ENCODE results near the gene ARL8B.
"Not testable (repeated sequence)": the region's sequence is repeated elsewhere in the genome, so short reads cannot be mapped to it uniquely, and the experiment has no call there.

ARL8B gene

DNA sequence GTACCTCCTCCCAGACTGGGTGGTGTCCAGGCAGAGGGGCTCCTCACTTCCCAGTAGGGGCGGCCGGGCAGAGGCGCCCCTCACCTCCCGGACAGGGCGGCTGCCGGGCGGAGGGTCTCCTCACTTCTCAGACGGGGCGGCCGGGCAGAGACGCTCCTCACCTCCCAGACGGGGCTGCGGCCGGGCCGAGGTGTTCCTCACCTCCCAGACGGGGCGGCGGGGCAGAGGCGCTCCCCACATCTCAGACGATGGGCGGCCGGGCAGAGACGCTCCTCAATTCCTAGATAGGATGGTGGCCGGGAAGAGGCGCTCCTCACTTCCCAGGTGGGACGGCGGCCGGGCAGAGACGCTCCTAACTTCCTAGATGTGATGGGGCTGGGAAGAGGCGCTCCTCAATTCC is 8.4 kb upstream of the ARL8B start:
- DNase-seq, result not testable (repeated sequence)

DNA sequence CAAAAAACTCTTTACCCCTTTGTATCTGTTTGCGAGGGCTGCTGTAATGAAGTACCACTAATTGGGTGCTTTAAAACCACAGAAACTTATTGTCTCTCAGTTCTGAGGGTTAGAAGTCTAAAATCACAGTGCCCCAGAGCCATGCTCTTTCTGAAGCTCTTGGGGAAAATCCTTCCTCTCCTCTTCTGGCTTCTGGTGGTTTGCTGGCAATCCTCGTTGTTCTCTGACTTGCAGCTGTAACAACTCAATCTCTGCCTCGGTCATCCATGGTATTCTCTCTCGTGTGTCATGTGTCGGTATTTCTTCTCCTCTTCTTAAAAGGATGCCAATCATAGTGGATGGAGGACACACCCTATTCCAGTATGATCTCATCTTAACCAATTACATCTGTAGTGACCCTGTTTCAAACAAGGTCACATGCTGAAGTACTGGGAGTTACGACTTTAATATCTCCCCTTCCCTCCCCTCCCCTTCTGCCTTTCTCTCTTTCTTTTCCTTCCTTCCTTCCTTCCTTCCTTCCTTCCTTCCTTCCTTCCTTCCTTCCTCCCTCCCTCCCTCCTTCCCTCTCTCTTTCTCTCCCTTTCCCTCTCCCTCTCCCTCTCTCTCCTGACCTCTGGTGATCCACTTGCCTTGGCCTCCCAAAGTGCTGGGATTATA is 6.5 kb upstream of the ARL8B start:
- no peak for DNase-seq

DNA sequence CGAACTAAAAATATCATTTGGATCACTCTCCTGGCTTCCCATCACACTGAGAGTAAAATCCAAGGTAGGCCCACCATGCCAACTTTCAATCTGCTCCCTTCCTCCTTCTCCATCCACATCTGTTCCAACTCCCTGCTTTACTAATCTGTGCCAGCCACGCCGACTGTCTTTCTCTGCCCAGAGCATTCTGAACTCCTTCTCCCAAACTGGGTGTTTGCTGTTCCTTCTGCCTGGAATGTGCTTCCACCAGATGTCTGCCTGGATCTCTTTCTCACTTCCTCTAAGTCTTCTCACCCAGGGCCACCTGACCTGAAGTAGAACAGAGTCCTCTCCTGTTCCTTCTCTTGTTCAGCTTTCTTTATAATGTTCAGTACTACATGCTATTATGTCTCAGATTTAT is 5.6 kb upstream of the ARL8B start:
- no peak for DNase-seq

DNA sequence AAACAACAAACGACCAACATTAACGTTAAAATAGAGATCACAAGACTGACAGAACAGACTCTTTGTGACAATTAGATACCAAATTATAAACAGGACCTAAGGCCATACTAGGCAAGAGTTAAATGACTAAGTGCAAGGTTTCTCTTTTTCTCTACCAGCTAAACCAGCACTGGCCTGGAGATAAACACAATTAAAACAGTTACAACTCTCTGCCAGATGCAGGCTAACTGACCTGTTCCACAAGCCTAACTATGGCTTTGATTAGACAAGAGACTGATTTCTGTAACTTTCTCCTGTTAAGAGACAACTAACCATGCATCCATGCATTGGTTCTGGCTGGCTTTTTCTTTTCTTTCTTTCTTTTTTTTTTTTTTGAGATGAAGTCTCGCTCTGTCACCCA is 1.6 kb upstream of the ARL8B start:
- no peak for DNase-seq

DNA sequence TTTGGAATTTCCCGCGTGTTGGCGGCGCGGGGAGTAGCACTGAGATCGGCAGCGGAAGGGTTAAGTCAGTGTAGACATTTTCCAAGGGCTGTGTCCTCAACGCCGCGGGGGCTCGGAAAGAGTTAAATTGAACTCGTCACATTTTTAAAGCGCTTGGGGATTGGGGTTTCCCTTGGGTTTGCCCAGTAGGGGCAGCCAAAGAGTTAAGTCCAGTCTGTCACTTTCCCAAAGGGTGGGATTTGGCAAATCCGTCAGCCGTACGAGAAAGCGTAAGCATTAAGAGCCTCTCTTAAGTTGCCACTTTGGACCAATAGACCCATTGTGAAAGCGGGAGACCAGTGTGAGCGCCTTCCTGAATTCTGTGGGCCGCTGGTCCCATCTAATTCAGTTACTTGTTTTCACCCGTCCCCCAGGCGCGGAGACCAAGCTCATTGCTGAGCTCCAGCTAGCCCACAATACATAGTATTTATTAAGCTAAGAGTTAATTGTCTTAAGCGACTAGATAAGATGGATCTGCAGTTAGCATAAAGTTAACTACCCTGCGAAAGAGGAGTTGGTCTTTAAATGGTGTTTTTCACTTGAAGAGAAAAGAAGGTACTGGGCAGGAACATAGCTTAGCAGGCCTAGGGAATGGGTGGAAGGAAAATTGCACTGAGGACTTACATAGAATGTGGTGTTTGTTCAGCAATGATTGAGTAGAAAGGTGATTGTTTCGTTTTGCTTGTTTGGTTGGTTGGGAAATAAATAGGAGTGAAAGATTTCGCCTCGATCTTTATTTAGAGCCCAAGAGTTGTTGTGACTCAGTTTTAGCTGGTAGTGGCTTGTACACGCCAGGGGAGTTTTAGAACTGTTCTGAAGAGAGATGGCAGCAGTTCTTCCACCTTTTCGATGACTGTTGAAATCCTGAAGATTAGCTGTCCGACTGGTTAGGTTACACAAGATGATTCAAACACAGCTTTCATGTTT is 932 bp downstream of the ARL8B start:
- peak; percentile 90 for DNase-seq

DNA sequence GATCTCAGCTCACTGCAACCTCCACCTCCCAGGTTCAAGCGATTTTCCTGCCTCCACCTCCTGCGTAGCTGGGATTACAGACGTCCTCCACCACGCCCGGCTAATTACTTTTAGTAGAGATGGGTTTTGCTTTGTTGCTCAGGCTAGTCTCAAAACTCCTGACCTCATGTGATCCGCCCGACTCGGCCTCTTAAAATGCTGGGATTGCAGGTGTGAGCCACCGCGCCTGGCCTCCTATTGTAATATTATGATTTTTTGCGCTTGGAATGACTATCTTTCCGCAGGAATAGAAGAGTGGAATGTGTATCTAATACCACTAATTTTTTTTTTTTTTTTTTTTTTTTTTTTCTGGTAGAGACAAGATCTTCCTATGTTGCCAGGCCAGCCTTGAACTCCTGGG is 1.8 kb downstream of the ARL8B start:
- no peak for DNase-seq

DNA sequence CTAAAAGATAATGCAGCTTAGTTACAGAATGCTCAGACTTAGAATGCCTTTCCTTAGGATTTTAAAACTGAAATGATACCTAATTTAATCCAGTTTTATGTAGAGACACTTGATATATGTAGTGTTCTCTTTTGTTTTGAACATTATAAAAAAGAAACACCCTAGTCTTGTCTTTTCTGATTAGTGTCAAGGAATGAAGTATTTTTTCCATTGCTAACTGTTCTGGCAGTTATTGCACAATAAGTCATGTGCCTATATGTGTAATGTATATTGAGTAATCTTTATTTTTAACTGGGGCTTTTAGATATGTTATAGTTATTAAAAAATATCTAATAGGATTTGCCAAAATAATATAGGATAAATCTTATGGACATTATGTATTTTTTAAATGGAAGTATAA is 4.5 kb downstream of the ARL8B start:
- peak; percentile 87 for DNase-seq

DNA sequence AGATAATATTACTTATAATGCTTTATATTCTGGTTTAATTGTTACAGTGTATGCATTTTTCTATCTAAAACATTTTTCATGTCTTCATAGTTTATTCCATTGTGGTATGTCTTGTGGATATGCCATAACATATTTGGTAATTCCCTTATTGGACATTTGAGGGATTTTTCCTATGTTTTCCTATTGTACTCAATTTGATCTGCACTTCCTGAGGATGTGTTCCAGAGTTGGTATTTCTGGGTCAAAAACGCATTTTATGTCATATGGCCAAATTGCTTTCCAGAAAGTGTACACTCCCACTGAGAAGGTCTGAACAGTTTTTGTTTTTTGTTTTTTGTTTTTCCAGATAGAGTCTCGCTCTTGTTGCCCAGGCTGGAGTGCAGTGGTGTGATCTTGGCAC is 6.8 kb downstream of the ARL8B start:
- DNase-seq, result no peak

DNA sequence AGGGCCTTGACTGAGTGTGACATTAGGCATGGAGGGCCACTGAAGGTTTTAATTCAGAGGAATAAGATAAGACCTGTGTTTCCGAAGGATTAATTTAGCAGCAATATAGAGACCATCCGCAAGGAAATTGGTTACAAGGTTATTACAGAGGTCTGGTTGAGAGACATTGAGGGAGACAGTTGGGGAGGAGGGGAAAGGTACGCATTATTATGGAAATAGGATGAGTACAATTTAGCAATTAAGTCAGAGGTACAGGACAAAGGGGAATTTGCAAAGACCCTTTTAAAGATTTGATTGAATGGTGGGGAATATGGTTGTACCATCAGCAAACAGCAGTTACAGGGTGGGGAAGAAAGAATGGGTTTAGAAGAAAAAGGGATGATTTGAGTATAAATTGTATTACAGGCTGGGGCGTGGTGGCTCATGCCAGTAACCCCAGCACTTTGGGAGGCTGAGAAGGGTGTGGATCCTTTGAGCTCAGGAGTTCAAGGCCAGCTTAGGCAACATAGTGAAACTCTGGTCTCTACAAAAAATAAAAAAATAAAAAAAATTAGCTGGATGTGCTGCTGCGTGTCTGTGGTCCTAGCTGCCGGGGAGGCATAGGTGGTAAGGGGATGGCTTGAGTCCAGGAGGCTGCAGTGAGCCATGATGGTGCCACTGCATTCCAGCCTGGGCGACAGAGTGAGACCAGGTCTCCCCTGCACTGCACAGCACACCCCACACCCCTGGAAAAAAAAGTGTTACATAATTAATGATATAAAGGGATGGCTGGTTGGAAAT is 11.3 kb downstream of the ARL8B start:
- no peak for DNase-seq

DNA sequence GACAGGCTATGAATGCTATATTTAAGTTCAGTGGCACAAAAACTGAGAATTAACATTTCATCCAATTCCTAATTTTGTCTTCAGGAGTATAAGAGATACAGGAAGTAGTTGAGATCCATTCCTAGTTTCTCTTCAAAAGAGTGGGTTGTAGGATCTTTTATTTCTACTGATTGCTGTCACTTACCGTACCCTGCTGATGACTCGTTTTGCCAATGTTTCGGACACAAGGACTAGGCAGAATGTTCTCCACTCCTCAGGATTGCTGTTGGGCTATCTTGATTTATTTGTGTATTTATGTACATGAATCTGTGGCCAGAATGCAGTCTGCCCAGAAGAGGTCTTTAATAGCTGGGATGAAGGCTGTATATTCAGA is 11.9 kb downstream of the ARL8B start:
- peak; percentile 47 for DNase-seq

DNA sequence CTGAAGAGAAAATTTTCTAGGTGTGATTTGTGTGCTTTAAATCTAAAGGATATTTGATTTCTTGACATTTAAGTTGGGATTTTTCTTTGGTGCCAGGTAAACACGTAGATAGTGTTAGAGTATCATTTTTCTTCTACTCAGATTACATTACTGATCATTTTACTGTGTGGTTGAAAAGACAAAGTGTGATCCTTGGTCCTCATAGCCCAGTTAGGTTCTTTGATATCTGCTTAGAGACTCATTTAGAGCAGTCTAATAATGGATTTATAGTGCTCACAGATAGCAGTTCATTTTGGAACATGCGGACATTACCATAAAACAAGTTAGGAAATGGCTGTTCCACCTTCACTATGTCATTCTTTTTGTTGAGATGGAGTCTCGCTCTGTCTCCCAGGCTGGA is 12.4 kb downstream of the ARL8B start:
- DNase-seq, result no peak

DNA sequence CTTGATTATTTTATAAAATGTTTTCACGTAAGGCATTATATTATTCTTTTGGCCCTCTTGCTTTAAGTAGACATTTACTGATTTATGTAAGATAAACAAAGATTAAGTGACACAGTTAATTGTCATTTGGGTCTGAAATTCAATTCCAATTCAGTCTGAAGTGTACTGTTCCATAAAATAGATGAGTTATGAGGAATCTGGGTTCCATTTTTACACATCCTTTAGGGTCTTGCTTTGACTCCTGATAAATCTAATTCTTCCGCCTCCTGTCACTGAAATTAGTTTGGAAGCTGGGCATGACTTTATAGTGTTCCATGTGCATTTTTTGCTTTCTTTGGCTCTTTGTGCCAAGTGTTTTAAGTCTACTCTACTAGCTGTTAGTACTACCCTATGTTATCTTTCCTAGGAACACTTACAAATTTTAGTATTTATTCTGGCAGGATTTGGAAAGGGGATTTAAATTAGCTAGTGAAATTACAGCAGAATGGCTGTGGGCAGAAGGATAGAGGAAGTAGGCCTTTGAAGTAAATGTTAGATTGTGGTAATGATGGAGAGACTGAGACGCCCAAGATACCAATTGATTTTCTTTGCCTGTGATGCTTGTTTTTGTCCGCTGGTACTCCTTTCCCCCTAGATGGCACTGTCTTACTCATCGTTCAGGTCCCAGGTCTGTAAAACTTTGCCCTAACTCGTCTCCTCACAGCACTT is 14.3 kb downstream of the ARL8B start:
- peak; percentile 65 for DNase-seq

DNA sequence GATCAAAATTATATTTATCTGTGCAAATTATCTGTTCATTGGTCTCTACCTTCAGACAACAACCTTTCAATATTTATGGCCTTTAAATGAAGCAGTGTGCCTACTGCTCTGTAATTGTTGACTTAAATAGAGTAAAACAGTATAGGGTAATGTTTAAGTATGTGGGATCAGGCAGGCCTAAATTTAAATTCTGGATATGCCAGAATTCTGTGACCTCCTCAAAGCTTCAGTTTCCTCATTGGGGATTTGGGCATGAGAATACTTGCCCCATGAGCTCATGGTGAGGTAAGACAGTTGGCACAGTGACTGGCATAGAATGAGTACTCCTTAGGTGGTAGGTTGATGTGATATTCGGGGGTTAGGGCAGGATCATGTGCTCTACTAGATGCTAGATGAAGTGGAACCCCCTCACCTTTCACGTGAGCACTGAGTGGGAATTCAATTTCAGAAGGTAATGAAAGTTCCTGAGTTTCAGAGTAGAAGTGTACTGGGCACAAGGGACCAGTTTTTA is 14.9 kb downstream of the ARL8B start:
- DNase-seq, result peak; percentile 80

DNA sequence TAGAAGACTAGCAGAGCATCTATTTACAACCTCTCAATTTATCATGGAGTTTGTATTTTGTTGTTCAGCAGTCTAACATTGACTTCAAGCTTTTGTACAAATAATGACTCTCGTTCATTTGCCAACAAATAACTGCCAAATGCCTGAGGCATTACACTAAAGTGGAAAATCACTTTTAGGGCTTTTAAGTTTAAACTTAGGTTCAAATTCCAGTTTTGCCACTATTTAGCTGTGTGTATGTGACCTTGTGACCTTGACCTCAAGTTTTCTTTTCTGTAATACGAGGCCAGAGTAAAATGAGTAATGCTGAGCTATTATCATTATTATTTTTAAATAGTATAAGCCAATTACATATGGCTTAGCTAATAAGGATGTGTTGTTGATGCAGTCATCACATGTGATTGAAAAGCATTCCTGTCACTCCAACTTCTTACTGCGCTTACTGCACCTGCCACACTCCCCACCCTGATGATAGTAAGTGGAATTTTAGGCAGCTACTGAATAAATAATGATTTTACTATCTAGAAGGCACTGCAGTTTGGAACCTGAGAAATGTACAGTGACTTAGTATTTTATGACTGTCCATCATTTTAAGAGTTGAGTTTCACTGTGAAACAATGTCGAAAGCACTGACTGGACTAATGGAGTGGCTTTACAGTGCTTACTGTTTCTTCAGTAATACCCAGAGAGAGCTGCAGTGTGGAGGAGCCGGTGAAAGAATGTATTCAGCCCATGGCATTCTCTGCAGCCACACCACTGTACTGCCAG is 16.3 kb downstream of the ARL8B start:
- peak; percentile 45 for DNase-seq

DNA sequence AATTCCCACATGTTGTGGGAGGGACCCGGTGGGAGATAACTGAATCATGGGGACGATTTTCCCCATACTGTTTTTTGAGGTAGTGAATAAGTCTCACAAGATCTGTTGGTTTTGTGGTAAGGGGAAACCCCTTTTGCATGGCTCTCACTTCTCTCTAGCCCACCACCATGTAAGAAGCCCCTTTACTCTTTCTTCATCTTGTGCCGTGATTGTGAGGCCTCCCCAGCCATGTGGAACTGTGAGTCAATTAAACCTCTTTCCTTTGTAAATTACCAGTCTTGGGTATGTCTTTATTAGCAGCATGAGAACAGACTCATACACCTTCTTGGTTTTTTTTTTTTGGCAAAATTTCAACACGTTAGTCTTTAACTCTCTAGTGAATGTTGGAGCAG is 18.1 kb downstream of the ARL8B start:
- peak; percentile 93 for DNase-seq

DNA sequence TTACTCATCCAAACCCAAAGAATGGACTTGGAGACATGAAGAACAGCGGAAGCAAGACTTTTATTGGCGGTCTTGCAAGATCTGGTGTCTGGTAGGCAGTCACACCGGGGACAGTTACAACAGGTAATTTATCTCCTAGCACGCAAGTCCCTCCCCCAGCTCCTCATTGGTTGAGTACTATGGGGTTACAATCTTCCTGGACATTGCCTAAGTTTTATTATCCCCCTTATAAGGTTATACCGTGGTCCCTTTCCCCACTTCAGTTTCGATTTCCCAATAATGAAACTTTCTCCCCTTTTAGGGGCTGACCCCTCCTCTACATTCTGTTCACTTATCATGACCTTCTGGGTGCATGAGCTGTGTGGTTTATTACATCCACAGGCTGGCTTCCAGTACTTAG is 18.7 kb downstream of the ARL8B start:
- peak; percentile 80 for DNase-seq

DNA sequence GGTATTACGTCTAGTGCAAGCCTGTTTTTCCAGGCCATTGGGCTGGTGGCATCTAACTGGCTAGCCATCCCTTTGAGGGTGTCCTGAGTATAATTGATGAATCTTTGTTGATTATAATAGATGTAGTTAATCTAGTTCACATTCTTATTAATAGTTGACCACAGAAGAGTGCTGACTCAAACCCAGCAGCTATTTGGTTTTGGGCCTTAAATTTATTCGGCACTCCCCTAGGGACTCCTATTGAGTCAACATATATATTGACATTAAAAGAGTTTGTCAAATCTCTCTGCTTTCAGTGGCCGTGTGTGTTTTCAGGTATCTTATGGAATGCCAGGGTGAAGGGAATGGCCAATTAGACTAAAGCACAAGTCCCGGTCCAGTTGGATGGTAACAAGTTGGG is 19.7 kb downstream of the ARL8B start:
- DNase-seq, result no peak

DNA sequence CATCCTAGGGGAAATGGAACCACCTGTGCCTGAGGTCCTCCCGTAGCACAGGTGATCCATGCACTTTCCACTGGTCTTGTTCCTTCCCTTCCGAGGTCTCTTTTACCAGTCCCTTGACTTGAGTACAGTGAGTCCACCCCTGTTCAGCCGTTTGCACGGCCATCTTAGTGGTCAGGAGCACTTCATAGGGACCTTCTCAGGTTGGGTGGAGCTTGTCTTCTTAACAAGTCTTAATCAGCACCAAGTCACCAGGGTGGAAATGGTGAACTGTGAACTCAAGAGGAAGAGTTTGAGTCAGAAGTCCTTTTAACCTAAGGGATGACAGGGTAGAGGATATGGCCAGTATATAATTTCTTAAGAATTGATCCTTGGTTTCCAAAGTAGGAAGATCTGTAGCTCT is 21.4 kb downstream of the ARL8B start:
- peak; percentile 68 for DNase-seq

DNA sequence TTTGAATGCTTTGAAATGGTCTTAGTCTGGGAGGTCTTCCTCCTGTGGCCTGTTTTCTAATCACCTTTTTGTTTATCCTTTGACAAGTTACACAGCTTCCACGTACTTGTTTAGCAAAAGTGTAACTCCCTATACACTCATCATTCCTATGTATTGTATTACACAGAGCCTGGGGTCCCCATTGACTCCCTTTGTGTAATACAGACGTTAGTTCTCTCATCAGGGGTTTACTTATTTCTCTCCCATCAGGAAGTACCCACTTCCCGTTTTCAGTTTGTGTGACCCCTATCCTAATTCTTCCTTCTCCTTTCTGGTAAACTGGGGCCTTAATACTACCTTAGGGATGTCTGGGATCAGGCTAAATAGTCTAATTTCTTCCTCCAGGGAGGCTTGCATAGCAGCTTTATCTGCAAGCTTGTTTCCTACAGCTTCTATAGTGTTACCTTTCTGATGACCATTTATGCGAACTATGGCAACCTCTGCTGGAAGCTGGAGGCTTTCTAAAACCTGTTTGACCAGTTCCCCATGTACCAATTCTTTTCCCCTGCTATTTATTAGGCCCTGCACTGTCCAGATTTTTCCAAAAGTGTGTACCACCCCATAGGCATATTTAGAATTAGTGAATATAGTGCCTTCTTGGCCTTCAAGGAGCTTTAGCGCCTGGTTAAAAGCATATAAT is 22.4 kb downstream of the ARL8B start:
- peak; percentile 93 for DNase-seq

DNA sequence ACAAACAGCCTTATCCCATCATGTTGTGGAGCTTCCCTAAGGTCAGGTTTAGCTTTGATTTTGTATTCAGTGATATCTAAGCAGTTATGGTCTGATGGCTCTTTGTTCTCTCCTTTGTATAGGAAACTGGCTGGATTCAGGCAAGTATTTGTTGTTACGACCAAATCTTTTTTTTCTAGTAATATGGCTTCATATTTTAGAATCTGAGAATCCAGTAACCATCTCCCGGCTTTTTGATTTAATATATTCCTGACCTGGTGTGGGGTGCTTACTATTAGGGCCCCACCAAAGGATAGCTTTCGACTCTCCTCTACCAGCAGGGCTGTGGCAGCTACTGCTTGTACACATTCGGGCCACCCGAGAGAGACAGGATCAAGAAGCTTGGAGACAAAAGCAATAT is 23.0 kb downstream of the ARL8B start:
- DNase-seq, result no peak

DNA sequence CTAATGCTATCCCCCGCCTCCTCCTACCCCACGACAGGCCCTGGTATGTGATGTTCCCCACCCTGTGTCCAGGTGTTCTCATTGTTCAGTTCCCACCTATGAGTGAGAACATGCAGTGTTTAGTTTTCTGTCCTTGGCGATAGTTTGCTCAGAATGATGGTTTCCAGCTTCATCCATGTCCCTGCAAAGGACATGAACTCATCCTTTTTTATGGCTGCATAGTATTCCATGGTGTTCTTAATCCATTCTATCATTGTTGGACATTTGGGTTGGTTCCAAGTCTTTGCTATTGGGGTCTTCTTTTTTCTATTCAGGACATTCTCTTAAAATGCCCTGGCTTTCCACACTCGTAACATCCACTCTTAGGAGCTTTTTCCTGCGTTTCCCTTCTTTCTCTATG is 25.1 kb downstream of the ARL8B start:
- DNase-seq, result not testable (repeated sequence)
